Lower leg skin (tissue), 3 donors: ENCODE data around the gene DCLRE1B.

Experiments used
- POLR2A ChIP-seq, 2 donors: fragments of 450-650 bp; IDR thresholded peaks; one replicate each; pipeline ENCODE4 v1.6.1; 2016 to 2017; ENCODE audit warnings: antibody characterized with exemption in 2 of 2, mild to moderate bottlenecking in 1 of 2, moderate library complexity in 1 of 2
- TF ChIP-seq, protein P1 (sequence below), 3 donors: fragments of 450-650 bp; IDR thresholded peaks; one replicate each; pipeline ENCODE4 v1.5.1; 2016; ENCODE audit warnings: antibody characterized with exemption in 3 of 3, mild to moderate bottlenecking in 3 of 3, moderate library complexity in 2 of 3

GRCh38 chr1:113943028-113943811 is 38.1 kb downstream of the DCLRE1B start:
- no peak for TF ChIP-seq POLR2A (IDR thresholded peaks at IDR 0.05)
- TF ChIP-seq, protein P1, sequence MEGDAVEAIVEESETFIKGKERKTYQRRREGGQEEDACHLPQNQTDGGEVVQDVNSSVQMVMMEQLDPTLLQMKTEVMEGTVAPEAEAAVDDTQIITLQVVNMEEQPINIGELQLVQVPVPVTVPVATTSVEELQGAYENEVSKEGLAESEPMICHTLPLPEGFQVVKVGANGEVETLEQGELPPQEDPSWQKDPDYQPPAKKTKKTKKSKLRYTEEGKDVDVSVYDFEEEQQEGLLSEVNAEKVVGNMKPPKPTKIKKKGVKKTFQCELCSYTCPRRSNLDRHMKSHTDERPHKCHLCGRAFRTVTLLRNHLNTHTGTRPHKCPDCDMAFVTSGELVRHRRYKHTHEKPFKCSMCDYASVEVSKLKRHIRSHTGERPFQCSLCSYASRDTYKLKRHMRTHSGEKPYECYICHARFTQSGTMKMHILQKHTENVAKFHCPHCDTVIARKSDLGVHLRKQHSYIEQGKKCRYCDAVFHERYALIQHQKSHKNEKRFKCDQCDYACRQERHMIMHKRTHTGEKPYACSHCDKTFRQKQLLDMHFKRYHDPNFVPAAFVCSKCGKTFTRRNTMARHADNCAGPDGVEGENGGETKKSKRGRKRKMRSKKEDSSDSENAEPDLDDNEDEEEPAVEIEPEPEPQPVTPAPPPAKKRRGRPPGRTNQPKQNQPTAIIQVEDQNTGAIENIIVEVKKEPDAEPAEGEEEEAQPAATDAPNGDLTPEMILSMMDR (IDR thresholded peaks at IDR 0.05): no peak
